Activated CD8-positive, alpha-beta memory T cell treated with anti-CD3 and anti-CD28 coated beads, Interleukin-2, amount 50 U/mL, for 4 hours (primary cell): ENCODE data around the gene MRPL9.
"Not testable (repeated sequence)": the region's sequence is repeated elsewhere in the genome, so short reads cannot be mapped to it uniquely, and the experiment has no call there.

Source experiments
- DNase-seq: peaks from one replicate; pipeline ENCODE4 v3.0.0-alpha.2; 2020

Gene MRPL9

DNA sequence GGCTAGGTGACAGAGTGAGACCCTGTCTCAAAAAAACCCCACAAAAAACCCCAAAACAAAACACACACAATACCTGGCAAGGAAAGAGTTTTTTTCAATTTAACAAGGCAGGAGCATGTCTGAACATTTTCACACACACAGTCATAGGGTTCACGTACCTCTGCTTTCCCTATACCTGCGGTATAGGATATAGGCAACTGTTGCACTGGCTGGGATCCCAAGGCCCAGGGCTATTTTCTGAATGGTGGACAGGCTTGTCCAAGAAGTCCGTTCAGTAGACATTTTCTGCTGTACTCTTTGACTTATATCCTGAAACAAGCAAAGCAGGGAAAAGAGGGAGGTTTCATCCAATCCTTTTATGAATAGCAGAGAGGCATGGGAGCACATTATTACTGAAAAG is 19.4 kb upstream of the MRPL9 start:
- no peak for DNase-seq

DNA sequence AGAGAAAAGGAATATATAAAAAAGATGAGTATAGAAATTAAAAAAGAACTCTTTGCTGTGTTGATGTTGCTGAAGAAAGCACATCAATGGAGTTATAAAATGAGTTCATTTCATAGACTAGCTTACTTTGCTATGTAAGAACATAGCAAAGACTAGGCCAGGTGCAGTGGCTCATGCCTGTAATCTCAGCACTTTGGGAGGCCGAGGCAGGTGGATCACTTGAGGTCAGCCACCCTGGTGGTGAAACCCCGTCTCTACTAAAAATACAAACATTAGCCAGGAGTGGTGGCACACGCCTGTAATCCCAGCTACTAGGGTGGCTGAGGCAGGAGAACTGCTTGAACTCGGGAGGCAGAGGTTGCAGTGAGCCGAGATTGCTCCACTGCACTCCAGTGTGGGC is 18.7 kb upstream of the MRPL9 start:
- DNase-seq: not testable (repeated sequence)

DNA sequence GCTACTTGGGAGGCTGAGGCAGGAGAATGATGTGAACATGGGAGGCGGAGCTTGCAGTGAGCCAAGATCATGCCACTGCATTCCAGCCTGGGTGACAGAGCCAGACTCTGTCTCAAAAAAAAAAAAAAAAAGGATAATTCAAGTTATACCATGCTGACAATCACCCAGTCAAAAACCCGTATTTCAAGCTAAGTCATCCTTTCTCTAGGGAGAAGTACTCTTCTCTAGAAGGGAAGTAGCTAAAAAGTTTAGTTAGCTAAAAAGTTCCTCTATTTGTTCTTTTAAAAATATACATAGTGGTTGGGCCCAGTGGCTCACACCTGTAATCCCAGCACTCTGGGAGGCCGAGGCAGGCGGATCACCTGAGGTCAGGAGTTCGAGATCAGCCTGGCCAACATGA is 17.4 kb upstream of the MRPL9 start:
- DNase-seq: not testable (repeated sequence)

DNA sequence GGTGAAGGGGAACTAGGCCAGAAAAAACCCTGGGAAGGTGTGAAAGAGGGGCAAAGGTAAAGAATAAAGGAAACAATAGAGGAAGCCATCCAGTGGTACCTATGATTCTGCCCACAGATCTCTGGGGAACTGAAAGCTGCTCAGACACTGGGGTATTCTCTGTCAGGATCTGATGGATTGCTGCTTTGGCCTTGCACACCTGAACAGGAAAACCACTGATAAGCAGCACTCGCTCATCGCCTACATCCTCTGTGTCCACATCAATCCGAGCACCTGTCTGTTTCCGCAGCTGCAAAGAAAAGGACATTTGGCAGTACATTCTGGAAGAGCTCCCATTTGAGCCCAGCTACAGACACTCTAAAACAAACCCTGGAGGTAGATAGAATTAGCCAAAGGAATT is 16.6 kb upstream of the MRPL9 start:
- no peak for DNase-seq

DNA sequence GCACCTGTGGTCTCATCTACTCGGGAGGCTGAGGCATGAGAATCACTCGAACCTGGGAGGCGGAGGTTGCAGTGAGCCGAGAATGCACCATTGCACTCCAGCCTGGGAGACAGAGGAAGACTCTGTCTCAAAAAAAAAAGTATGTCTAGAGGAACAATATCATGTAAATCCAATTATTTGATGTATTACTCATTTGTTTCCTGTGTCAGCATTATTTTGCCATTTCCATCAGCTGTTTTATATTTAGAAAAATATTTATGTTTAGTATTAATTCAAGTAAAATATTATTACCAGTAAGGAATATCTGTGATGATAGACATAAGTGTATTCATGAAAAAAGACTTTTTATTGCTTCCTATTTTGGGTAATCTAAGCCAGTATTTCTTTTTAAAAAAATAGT is 14.0 kb upstream of the MRPL9 start:
- DNase-seq: no peak

DNA sequence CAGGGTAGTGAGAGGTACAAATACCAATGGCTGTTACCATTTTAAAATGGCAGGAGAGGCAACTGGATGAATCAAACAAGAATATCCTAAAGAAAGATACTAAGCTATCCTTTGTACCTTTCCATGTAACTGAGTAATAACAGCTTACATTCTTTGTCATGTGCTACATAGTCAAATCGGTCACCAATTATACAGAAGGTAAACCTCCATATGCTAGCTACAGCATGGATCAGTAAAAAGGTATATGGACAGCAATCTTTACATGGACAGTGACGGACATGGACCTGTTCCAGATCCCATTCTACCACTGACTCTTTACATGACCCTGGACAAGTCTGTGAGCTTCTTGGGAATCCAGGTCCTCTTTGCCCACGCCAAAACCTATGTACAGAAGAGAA is 13.4 kb upstream of the MRPL9 start:
- DNase-seq: no peak

DNA sequence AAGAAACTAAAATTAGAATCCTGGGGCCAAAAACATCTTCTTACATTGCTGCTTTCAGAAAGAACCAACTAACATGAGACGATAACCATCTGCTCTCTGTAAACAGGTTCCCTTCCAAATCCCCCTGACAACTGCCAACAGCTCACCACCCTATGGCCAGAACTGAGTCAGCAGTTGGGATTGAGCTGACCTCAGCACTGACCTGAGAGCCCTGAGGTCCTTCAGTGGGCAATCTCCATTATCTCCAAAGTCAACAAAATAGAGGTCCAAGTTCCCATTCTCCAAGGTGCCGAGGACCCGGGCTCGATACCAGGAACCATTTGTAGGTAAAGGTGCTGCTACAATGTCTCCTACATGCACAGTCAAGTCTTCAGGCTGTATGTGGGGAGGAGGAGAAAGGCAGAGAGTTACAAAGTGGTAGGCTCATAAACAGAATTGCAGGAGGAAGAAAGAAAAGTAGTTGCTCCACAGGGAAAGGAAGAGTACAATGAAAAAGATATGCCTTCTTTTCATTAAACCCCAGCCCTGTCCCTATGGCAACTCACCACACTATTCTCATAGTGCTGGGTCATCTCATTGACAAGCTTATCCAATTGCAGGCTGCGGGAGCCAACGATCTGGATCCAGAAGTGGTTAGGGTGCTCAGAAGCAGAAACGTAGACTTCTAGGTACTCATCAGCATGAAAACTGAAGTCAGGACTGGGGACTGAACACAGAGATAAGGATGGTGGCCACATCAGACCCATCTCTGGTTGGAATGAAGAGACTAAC is 12.8 kb upstream of the MRPL9 start:
- no peak for DNase-seq

DNA sequence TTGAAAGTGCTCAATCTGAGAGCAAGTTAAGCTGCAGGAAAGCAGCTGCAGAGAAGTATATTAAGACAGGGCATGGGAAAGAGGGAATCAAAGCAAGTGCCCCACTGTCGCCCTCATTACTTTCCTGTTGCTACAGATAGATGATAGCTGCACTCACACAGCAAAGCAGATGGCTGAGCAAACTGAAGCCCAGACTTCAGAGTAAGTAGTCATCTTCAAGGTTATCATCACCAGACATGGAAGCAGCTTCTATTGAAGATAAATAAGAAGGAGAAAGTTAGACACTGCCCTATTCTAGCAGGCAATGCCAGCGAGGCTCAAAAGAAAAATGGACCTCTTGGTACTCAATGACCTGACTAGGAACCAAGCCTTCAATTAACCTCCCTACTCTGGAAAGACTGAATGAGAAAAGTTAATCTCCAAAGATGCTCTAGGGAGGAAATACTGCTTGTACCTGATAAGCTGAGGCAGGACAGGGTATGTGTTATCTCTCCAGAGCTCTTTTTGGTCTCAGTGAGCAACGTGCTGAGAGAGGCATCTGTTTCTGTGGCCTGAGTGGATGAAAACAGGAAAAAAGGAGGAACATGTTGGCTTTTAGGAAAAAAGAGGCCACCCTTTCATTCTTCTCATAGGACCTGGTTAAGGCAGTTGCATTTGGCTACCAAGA is 11.1 kb upstream of the MRPL9 start:
- no peak for DNase-seq

DNA sequence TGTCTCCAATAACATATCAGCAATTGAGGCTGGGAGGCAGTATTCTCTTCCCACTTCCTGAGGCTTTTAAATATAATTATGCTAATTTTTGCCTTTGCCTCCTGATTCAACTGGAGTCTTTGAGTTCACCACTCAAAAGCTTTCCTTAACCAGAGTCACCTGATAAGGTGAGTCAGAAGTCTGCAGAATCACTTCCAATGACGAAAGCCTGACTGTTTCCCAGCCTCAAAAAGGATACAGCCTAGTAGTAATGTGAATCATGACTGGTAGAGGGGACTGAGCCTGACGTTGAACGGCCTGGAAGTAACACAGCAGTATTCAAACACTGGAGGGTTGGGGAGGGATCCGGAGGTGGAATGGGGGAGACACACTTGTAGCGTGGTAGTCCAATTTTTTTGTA is 10.4 kb upstream of the MRPL9 start:
- no peak for DNase-seq

DNA sequence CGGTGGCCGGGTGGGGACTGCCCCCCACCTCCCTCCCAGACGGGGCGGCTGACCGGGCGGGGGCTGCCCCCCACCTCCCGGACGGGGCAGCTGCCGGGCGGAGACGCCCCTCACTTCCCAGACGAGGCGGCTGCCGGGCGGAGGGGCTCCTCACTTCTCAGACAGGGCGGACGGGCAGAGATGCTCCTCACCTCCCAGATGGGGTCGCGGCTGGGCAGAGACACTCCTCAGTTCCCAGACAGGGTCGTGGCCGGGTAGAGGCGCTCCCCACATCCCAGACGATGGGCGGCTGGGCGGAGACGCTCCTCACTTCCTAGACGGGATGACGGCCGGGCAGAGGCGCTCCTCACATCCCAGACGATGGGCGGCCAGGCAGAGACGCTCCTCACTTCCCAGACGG is 6.0 kb upstream of the MRPL9 start:
- not testable (repeated sequence) for DNase-seq

DNA sequence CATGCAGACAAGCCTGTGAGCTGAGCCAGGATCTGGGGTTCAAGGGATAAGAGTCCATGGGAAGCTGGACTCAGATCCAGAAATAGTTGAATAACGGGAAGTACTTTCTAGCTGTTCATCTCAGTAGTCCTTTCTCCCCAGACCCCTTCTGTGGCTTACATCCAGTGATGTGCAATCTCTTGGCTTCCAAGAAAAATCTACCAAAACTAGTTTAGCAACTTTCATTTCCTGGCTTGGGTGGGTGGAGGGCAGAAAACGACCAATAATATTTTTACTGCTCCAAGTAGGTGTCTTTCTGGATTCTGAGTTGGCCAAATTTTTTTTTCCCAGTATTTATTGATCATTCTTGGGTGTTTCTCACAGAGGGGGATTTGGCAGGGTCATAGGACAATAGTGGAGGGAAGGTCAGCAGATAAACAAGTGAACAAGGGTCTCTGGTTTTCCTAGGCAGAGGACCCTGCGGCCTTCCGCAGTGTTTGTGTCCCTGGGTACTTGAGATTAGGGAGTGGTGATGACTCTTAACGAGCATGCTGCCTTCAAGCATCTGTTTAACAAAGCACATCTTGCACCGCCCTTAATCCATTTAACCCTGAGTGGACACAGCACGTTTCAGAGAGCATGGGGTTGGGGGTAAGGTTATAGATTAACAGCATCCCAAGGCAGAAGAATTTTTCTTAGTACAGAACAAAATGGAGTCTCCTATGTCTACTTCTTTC is 5.2 kb upstream of the MRPL9 start:
- not testable (repeated sequence) for DNase-seq

DNA sequence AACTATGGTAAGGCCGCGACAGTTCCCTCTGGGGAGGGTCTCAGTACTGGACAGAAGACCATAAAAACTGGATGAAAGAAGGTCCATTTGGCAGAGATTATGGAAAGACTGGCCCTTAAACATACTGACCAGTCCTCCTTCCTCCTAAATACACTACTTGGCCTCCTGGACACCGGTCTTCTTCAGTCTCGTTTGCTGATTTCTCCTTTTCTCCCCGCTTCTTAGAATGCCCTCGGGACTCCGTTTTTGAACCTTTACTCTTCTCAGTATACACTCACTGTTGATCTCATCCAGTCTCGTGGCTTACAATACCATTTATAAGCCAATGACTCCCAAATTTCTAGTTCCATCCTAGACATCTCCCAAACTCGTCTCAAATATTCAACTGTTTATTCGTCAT is 694 bp upstream of the MRPL9 start:
- DNase-seq: no peak

DNA sequence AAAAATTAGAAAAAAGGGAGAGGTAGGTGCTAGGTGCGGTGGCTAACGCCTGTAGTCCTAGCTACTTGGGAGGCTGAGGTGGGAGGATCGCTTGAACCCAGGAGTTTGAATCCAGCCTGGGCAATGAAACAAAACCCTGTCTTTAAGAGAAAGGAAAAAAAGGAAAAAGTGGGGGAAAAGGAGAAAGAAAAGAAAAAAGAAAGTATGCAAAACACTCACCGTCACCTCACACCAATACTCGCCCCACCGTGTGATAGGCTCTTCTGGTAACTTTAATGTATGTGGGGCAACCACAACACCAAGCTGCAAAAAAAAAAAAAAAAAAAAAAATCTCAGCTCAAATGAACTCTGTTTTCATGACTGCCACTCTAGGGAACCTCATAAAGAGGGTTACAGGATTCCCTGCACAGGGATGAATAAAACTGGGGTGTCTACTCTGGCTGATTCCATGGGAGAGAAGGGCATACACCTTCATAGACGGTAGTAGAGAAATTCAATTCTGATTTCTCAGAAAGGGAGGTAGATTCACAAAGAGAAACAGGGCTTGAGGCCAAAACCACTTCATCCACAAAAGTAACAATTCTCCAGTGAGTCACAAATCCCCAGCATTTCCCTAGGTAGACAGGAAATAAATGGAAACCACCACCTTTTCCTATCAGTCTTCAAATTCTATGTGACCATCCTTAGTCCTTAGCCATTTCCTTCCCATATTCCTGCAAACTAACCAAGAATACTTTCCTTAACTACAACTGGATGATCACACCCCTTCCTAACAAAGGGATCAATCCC is 2.5 kb downstream of the MRPL9 start:
- DNase-seq: no peak

DNA sequence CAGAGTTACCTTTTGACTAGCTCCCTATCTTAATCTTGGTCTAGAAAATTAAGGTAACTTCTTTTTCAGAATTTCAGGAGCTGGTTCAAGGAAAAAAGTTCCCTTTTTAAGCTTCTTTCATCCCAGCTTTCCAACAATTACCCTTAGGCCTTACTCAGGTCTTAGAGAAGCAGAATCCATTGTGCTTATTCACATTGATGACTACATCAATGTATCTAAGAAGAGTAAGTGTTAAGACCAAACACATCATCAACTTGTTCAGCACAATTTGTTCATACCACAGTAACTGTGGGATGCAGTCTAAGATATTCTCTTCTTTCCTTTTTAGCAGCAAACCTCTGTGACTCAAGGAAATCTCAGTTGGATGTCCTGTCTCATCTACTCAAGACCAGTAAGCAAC is 4.1 kb downstream of the MRPL9 start:
- no peak for DNase-seq

DNA sequence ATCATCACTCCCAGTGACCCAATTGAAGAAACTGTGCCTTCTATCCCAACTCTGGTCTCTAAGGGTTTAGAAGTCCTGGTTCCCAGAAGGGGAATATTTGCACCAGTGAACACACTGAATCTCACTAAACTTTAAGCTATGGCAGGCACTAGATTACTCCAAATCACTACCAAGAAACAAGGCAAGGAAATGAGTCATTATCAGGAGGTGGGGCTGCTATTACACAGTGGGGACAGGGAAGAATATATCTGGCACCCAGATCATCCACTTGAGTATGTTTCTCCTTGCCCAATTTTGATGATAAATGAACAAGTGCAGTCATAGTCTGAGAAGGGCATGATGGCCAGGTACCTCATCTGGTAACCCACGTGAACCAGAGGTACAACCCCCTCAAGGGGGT is 7.0 kb downstream of the MRPL9 start:
- DNase-seq: no peak

DNA sequence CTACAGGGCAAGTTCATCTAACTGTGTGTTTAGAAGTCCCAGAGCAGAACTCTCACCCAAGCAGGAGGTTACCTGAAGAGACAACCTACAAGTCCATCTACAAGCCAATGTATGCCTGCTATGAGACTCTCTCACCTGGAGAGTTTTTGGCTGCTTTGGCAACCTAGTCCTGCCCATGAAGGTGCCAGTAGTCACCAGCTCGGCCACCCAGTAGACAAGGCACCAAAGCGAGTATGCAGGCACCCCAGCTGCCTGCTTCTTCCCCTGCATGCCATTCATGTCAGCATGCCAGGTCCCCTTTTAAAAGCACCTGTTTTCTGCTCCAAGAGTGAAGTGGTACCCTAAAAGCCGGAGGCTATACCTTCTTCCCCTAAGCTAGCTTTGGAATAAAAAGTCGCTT is 21.8 kb downstream of the MRPL9 start:
- DNase-seq: no peak

DNA sequence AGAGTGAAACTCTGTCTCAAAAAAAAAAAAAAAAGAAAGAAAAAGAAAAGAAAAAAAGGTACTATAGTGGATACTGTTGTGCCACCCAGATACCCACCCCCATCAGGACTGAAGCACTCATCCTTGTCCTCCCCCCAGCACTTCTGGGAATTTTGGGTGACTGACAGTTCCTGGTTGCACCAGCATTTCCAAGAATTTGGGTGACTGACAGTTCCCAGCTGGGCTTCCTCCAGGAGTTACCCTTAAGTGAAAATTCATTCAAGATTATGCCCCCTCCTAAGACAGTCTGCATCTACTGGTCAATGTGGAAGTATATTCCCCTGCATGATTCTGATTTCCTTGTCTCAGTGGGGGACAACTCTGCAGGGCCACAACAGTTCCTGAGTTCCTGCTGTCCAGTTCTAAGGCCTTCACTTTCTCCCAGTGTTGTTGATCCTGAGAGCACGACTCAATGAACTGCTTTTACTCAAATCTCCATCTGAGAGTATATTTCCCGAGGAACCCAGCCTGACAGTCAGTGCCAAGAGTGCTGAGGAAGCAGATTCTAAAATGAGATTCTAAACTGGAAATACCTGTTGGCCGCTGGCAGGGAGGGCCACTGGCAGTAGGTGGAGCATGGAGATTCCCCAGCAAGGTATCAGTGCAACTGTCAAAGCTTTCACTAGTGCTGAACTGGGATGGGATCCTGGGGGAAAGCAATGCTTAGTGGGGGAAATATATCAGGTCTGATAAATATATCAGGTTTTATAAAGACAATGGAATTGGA is 23.5 kb downstream of the MRPL9 start:
- no peak for DNase-seq

DNA sequence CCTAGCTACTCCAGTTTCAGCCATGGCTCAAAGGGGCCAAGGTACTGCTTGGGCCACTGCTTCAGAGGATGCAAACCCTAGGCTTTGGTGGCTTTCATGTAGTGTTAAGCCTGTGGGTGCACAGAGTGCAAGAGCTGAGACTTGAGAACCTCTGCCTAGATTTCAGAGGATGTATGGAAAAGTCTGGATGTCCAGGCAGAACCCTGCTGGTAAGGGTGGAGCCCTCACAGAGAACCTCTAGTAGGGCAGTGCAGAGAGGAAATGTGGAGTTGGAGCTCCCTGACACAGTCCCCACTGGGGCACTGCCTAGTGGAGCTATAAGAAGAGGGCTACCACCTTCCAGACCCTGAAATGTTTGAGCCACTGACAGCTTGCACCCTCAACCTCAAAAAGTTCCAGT is 25.8 kb downstream of the MRPL9 start:
- DNase-seq: no peak

DNA sequence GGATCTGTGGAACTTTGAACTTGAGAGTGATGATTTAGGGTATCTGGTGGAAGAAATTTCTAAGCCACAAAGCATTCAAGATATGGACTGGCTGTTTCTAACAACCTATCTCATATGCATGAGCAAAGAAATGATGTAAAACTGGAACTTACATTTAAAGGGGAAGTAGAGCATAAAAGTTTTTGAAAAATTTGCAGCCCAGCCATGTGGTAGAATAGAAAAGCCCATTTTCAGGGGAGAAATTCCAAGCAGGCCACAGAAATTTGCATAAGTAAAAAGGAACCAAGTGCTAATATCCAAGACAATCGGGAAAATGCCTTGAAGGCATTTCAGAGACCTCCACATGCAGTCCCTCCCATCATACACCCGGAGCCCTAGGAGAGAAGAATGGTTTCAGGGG is 26.3 kb downstream of the MRPL9 start:
- DNase-seq: no peak

DNA sequence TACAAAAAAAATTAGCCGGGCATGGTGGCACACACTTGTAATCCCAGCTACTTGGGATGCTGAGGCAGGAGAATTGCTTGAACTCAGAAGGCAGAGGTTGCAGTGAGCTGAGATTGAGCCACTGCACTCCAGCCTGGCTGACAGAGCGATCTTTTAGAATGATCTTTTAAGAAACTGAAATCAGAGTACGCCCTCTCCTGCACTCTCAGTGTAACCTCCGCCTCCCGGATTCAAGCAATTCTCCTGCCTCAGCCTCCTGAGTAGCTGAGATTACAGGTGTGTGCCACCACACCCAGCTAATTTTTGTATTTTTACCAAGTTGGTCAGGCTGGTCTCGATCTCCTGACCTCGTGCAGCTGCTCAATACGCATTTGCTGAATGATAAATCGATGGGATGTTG is 29.3 kb downstream of the MRPL9 start:
- DNase-seq: not testable (repeated sequence)

DNA sequence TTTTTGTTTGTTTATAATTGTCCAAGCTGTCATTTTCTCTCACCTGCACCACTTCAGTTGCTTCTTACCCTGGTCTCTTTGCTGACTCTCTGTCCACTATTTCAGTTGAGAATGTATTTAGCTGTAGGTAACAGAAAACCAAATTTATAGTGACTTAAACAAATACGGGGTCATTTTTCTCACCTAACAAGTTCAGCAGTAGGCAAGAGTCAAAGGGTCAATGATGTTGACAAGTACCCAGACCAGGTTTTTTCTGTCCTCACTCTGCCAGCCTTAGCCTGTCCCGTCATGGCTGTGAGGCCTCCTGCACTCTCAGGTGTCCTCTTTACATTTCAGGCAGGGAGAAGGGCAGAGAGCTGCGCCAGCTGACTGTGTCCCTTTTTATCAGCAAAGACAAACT is 30.2 kb downstream of the MRPL9 start:
- DNase-seq: no peak

DNA sequence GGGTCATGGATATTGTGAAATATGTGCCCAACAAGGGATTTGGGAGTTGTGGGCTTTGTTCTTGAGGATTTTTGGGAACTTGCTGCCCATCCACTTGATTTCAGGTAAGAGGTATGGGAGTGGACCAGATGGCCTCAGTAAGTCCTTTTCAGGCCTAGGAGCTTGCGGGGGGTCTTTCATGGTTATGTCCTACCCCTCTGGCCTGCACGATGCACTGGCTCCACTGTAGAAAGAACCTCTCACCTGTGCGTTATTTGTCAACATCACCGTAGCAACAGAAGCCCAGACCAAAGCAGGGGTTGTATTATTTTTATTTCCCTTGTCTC is 33.4 kb downstream of the MRPL9 start:
- no peak for DNase-seq
